ENCODE results near the gene DENND4B.

Gene DENND4B

DNA sequence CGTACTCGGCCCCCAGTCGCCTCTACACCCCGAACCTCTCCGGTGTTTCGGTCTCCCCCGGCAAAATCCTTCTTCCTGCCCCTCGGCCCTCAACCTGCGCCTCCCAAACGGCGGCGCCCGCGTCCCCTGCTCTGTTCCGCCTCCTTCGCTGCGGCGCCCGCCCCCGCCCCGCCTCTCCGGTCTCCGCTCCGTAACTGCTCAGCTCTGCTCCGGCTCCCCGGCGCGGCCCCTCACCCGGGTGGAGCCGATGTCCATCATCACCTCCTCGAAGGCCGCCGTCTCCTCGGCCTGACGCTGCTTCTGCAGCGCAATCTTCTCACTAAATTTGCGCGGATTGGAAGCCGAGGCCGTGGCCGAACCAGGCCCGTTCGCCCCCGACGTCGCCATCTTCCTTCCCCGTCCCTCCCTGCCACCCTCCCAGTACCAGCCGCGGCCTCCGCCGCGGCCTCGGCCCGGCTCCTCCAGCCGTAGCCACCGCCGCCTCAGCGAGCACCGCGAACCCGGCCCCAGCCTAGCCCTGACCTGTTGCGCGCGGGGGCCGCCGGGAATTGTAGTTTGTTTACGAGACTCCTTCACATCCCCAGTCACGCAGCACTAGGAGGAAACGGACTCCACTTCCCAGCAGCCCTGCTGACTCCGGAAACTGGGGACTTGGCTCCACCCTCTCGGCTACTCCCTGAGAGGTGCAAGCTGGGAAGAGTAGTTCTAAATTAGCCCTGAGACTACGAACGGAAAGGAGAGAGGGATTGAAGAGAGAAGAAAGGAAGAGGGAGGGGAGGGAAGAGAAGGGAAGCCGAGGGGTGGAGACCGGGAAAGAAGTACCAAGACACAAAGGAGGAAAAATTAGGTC lies 11.8 kb upstream of the DENND4B start, which contains the start of gene CRTC2:
CRTC2 (minus strand) TSS at position 502 of the 850 bp plus-strand sequence; CDS start at position 387, 115 bp downstream.
- H3K9me3 ChIP-seq (ENCODE audit: control insufficient read depth, insufficient read depth, low read depth, low read length): no peaks in the 10 kb centered on the region
- H3K4me3 ChIP-seq (ENCODE audit: low read depth, low read length): peak within 1 kb of the TSS; percentile 74
- peaks cover 28% of the 10 kb centered on the region for H3K4me1 ChIP-seq (ENCODE audit: control insufficient read depth, insufficient read depth, low read length)
- peak within 1 kb of the TSS; percentile 69 for H3K27ac ChIP-seq (ENCODE audit: low read depth, low read length)
- no peaks in the 10 kb centered on the region for H3K27me3 ChIP-seq (ENCODE audit: control insufficient read depth, insufficient read depth, low read length)
- peaks cover 39% of the 10 kb centered on the region for H3K36me3 ChIP-seq (ENCODE audit: control insufficient read depth, insufficient read depth, low read length)
- peak within 1 kb of the TSS; percentile 90 for H3K9ac ChIP-seq (ENCODE audit: low read length)

GRCh38 chr1:153957744-153958110 lies 11.2 kb upstream of the DENND4B start:
- Histone ChIP-seq H3K4me3 (ENCODE audit: low read depth, low read length) (peak overlapping the region; percentile 74), H3K9me3 (ENCODE audit: control insufficient read depth, insufficient read depth, low read depth, low read length) (no peaks in the 10 kb centered on the region), H3K27ac (ENCODE audit: low read depth, low read length) (peak overlapping the region; percentile 69; the same call in 1 of the 2 replicates), H3K4me1 (ENCODE audit: control insufficient read depth, insufficient read depth, low read length) (peaks cover 28% of the 10 kb centered on the region), H3K27me3 (ENCODE audit: control insufficient read depth, insufficient read depth, low read length) (no peaks in the 10 kb centered on the region), H3K36me3 (ENCODE audit: control insufficient read depth, insufficient read depth, low read length) (peaks cover 42% of the 10 kb centered on the region), H3K9ac (ENCODE audit: low read length) (peak overlapping the region; percentile 90)

- H3K36me3 ChIP-seq (ENCODE audit: control insufficient read depth, insufficient read depth, low read length): peaks cover 48% of the 10 kb centered on the region
- peak overlapping the region; percentile 74 for H3K4me3 ChIP-seq (ENCODE audit: low read depth, low read length)
- H3K4me1 ChIP-seq (ENCODE audit: control insufficient read depth, insufficient read depth, low read length): peaks cover 28% of the 10 kb centered on the region
- peak overlapping the region; percentile 69; the same call in 1 of the 2 replicates for H3K27ac ChIP-seq (ENCODE audit: low read depth, low read length)
- H3K27me3 ChIP-seq (ENCODE audit: control insufficient read depth, insufficient read depth, low read length): no peaks in the 10 kb centered on the region
- peak overlapping the region; percentile 90 for H3K9ac ChIP-seq (ENCODE audit: low read length)
- H3K9me3 ChIP-seq (ENCODE audit: control insufficient read depth, insufficient read depth, low read depth, low read length): no peaks in the 10 kb centered on the region
Measured at GRCh38 chr1:153956997-153957715, 10.6 kb upstream of the DENND4B start.

DNA sequence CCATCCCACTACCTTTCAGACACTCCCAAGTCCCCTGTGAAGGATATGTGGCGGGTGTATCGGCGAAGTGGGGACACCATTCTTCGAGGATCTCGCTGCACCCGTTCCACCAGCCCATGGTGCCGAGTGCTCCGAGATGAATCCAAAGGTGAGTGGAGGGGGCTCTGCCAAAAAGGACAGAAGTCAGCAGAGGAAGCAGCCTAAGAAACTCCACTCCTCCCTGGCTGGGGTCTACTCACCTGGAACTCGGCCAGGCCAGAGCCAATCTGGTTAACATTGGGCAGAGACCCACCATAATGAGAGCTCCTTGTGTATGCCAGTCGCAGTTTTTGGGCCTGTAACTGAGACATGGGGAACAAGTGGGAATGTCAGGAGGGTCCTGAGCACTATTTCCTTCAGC lies 8.3 kb upstream of the DENND4B start:
- no peaks in the 10 kb centered on the region for H3K27me3 ChIP-seq (ENCODE audit: control insufficient read depth, insufficient read depth, low read length)
- H3K4me1 ChIP-seq (ENCODE audit: control insufficient read depth, insufficient read depth, low read length): peaks cover 23% of the 10 kb centered on the region
- H3K4me3 ChIP-seq (ENCODE audit: low read depth, low read length): no peak overlapping the region
- no peak overlapping the region for H3K9ac ChIP-seq (ENCODE audit: low read length)
- no peaks in the 10 kb centered on the region for H3K9me3 ChIP-seq (ENCODE audit: control insufficient read depth, insufficient read depth, low read depth, low read length)
- peaks cover 49% of the 10 kb centered on the region for H3K36me3 ChIP-seq (ENCODE audit: control insufficient read depth, insufficient read depth, low read length)
- no peak overlapping the region for H3K27ac ChIP-seq (ENCODE audit: low read depth, low read length)

DNA sequence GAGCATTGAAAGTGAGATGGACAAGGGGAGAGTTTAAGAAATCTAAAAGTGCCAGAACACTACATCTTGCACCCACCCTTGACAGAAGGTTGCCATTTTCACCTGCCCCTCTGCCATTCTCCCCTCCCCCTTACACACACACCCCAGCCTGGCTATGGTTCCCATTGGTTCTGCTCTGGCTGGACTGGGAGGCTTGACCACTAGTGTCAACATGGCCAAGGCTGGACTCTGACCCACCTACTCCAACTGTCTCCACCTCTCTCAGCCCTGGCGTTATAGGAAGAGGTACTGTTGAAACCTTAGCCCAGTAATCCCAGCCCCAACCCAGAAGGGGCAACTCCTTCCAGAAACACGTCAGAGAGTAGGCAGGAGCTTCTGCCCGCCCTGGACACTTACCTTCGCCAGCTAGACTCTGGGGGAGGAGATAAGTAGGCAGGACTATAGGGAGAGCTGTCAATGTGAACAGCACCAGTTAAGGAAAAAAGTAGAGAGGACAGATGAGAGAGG lies 7.4 kb upstream of the DENND4B start:
- no peaks in the 10 kb centered on the region for H3K9me3 ChIP-seq (ENCODE audit: control insufficient read depth, insufficient read depth, low read depth, low read length)
- H3K27me3 ChIP-seq (ENCODE audit: control insufficient read depth, insufficient read depth, low read length): no peaks in the 10 kb centered on the region
- H3K27ac ChIP-seq (ENCODE audit: low read depth, low read length): no peak overlapping the region
- H3K9ac ChIP-seq (ENCODE audit: low read length): no peak overlapping the region
- no peak overlapping the region for H3K4me3 ChIP-seq (ENCODE audit: low read depth, low read length)
- H3K36me3 ChIP-seq (ENCODE audit: control insufficient read depth, insufficient read depth, low read length): peaks cover 51% of the 10 kb centered on the region
- H3K4me1 ChIP-seq (ENCODE audit: control insufficient read depth, insufficient read depth, low read length): peaks cover 16% of the 10 kb centered on the region

DNA sequence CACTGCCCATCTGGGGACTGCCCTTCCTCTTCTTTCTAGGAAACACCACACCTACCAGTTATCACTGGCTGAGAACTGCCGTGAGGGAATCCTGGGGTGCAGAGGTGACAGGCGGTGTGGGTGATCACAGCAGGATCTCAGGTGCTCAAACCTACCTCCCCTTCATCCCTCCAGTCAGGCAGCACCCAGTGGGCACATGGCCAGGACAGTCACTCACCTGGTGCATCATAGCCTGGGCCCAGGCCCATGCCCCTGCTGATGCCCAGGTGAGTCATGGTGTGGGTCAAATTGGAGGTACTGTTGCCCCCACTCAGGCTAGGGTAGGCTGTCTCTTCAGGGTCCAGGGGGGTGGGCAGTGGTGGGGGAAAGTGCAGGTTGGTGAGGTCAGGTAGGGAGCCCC lies 5.3 kb upstream of the DENND4B start:
- Histone ChIP-seq H3K9ac (ENCODE audit: low read length) (no peak overlapping the region), H3K4me1 (ENCODE audit: control insufficient read depth, insufficient read depth, low read length) (peaks cover 8% of the 10 kb centered on the region), H3K9me3 (ENCODE audit: control insufficient read depth, insufficient read depth, low read depth, low read length) (no peaks in the 10 kb centered on the region), H3K36me3 (ENCODE audit: control insufficient read depth, insufficient read depth, low read length) (peaks cover 66% of the 10 kb centered on the region), H3K27me3 (ENCODE audit: control insufficient read depth, insufficient read depth, low read length) (no peaks in the 10 kb centered on the region), H3K4me3 (ENCODE audit: low read depth, low read length) (no peak overlapping the region), H3K27ac (ENCODE audit: low read depth, low read length) (no peak overlapping the region)

GRCh38 chr1:153951183-153951582 lies 4.7 kb upstream of the DENND4B start:
- no peak overlapping the region for H3K27ac ChIP-seq (ENCODE audit: low read depth, low read length)
- H3K4me3 ChIP-seq (ENCODE audit: low read depth, low read length): no peak overlapping the region
- H3K27me3 ChIP-seq (ENCODE audit: control insufficient read depth, insufficient read depth, low read length): no peaks in the 10 kb centered on the region
- H3K9ac ChIP-seq (ENCODE audit: low read length): no peak overlapping the region
- peaks cover 66% of the 10 kb centered on the region for H3K36me3 ChIP-seq (ENCODE audit: control insufficient read depth, insufficient read depth, low read length)
- H3K4me1 ChIP-seq (ENCODE audit: control insufficient read depth, insufficient read depth, low read length): peaks cover 2% of the 10 kb centered on the region; the same call in 1 of the 2 replicates
- H3K9me3 ChIP-seq (ENCODE audit: control insufficient read depth, insufficient read depth, low read depth, low read length): no peaks in the 10 kb centered on the region

DNA sequence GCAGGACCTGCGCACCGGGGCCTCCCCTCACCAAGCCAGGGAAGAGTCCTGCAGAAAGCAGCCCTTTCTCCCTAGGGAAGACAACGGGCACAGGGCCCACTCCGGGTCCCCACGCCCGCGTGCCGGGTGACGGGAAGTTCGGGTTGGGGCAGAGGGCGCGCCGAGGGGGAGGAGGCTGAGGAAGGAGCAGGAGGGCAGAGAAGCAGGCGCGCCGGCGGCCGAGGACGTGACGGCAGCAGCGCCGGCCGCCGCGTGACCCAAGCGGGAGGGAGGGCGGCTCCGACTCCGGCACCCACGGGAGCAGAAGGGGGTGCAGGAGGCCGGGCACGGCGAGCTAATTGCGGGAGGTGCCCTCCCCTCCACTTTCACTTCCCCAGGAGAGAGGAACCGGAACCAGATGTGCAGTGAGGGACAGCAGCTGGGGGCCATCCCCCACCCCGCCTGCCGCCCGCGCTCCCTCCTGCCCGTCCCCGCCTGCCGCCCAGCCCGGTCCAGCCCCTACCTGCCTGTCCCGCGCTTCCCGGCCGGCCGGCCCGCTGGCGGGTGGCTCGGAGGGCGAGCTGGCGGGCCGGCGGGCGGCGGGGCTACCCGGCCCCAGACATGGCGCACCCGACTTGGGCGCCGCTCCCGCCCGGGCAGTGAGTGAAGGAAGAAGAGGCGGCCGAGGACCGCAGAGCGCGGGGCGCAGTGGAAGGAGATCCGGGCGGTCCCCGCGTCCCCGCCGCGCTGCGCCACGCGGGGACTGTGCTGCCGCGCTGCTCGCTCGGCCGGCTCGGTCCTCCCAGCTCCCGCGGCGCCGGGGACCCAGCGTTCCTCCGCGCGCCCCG lies 510 bp downstream of the DENND4B start:
- H3K9me3 ChIP-seq (ENCODE audit: control insufficient read depth, insufficient read depth, low read depth, low read length): no peaks in the 10 kb centered on the region
- H3K27me3 ChIP-seq (ENCODE audit: control insufficient read depth, insufficient read depth, low read length): no peaks in the 10 kb centered on the region
- H3K9ac ChIP-seq (ENCODE audit: low read length): peak overlapping the region; percentile 83
- H3K4me1 ChIP-seq (ENCODE audit: control insufficient read depth, insufficient read depth, low read length): 0 out of 2 replicates have a peak, but pooled peaks cover 9% of the 10 kb centered on the region
- H3K4me3 ChIP-seq (ENCODE audit: low read depth, low read length): peak overlapping the region; percentile 77
- H3K36me3 ChIP-seq (ENCODE audit: control insufficient read depth, insufficient read depth, low read length): peaks cover 64% of the 10 kb centered on the region
- peak overlapping the region; percentile 34; the same call in 1 of the 2 replicates for H3K27ac ChIP-seq (ENCODE audit: low read depth, low read length)

DNA sequence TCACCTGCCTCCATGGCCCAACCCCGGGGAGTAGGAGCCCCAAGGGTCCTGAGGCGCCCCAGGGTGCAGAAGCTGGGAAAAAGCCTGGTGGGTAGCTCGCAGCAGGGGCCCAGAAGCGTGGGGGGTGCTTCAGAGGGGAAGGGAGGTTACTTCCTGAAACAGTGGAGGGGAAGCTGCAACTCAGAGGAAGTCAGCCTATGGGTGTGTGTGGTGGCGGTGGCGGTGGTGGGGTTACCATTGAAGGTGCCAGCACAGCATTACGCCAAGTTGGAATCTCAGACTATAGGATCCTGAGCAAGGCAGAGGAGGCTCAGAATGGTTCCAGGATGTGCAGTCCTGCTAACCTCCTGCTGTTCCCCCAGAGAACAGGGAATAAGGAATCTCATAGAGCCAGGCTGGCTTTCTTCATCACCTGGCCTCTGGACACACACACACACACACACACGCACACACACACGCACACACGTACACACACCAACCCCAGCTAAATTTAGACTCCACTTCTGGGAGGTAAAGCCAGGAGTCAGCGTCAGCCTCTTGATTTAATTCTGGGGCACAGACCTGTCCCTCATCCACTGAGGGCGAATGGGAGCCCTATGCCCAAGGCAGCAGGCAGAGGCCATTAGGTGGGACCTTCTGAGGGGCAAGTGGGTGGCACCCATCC lies 1.3 kb downstream of the DENND4B start:
- peaks cover 64% of the 10 kb centered on the region for H3K36me3 ChIP-seq (ENCODE audit: control insufficient read depth, insufficient read depth, low read length)
- peak overlapping the region; percentile 83 for H3K9ac ChIP-seq (ENCODE audit: low read length)
- 0 out of 2 replicates have a peak, but pooled peaks cover 9% of the 10 kb centered on the region for H3K4me1 ChIP-seq (ENCODE audit: control insufficient read depth, insufficient read depth, low read length)
- H3K4me3 ChIP-seq (ENCODE audit: low read depth, low read length): peak overlapping the region; percentile 77
- no peaks in the 10 kb centered on the region for H3K27me3 ChIP-seq (ENCODE audit: control insufficient read depth, insufficient read depth, low read length)
- H3K9me3 ChIP-seq (ENCODE audit: control insufficient read depth, insufficient read depth, low read depth, low read length): no peaks in the 10 kb centered on the region
- peak overlapping the region; percentile 34; the same call in 1 of the 2 replicates for H3K27ac ChIP-seq (ENCODE audit: low read depth, low read length)

DNA sequence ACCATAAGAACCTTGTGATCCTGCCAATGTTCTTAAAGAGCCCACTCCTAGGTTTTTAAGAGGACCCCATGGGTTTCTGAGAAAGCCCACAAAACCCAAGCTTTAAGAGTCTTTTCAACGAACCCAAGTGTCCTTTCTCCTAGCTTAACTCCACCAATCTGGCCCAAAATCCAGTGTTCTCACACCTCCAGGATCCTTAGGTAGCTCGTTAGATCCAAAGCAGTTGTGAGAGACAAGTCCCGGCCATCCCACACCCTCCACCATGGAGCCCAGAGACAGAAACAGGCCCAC lies 1.7 kb downstream of the DENND4B start:
- no peak overlapping the region for H3K9ac ChIP-seq (ENCODE audit: low read length)
- H3K36me3 ChIP-seq (ENCODE audit: control insufficient read depth, insufficient read depth, low read length): peaks cover 64% of the 10 kb centered on the region
- H3K27ac ChIP-seq (ENCODE audit: low read depth, low read length): no peak overlapping the region
- H3K4me1 ChIP-seq (ENCODE audit: control insufficient read depth, insufficient read depth, low read length): 0 out of 2 replicates have a peak, but pooled peaks cover 9% of the 10 kb centered on the region
- peak overlapping the region; percentile 77 for H3K4me3 ChIP-seq (ENCODE audit: low read depth, low read length)
- H3K9me3 ChIP-seq (ENCODE audit: control insufficient read depth, insufficient read depth, low read depth, low read length): no peaks in the 10 kb centered on the region
- no peaks in the 10 kb centered on the region for H3K27me3 ChIP-seq (ENCODE audit: control insufficient read depth, insufficient read depth, low read length)
